B cell (primary cell): ENCODE data around the gene LBH.

Experiments used
- CTCF ChIP-seq: fragments of 200-600 bp; IDR thresholded peaks from one replicate; pipeline ENCODE4 v1.8.0; 2022; ENCODE audit warnings: antibody characterized with exemption, mild to moderate bottlenecking
- EZH2 ChIP-seq: IDR thresholded peaks from 2 replicates; pipeline ENCODE4 v1.6.1; 2012; ENCODE audit warnings: borderline replicate concordance, low read depth, mild to moderate bottlenecking, moderate library complexity, low read length; ENCODE audit not compliant: insufficient read depth, poor library complexity, severe bottlenecking

GRCh38 chr2:30301551-30301950 lies 70.2 kb downstream of the LBH start:
- TF ChIP-seq CTCF = no peak
- TF ChIP-seq EZH2 = no peak
